ENCODE measurements around the gene DACT2.

DACT2 gene

GRCh38 chr6:168265394-168265793 is 54.2 kb downstream of the DACT2 start:
- DNase-seq (ENCODE audit: insufficient read length) (no peak), FAIRE-seq (no peak)
- TF ChIP-seq TAF1 (IDR thresholded peaks at IDR 0.05; ENCODE audit: borderline replicate concordance, low read depth, low read length) (no peak), POLR2A (IDR thresholded peaks at IDR 0.05; ENCODE audit: low read depth, low read length) (no peak), POLR2AphosphoS5 (IDR thresholded peaks at IDR 0.05; ENCODE audit: low read depth, low read length) (no peak)

GRCh38 chr6:168264593-168265335 is 54.8 kb downstream of the DACT2 start:
- no peak for FAIRE-seq
- TF ChIP-seq TAF1 (IDR thresholded peaks at IDR 0.05; ENCODE audit: borderline replicate concordance, low read depth, low read length) (no peak), POLR2A (IDR thresholded peaks at IDR 0.05; ENCODE audit: low read depth, low read length) (no peak)
- DNase-seq (ENCODE audit: insufficient read length): no peak

- FAIRE-seq (no peak), DNase-seq (ENCODE audit: insufficient read length) (no peak)
- TF ChIP-seq POLR2AphosphoS5 (IDR thresholded peaks at IDR 0.05; ENCODE audit: low read depth, low read length): no peak
- TF ChIP-seq TAF1 (IDR thresholded peaks at IDR 0.05; ENCODE audit: borderline replicate concordance, low read depth, low read length): no peak
- no peak for TF ChIP-seq POLR2A (IDR thresholded peaks at IDR 0.05; ENCODE audit: low read depth, low read length)
These were observed 56.1 kb downstream of the DACT2 start for GRCh38 chr6:168263351-168263905.

- TF ChIP-seq POLR2A (IDR thresholded peaks at IDR 0.05; ENCODE audit: low read depth, low read length): no peak
- TF ChIP-seq POLR2AphosphoS5 (IDR thresholded peaks at IDR 0.05; ENCODE audit: low read depth, low read length): no peak
- TF ChIP-seq TAF1 (IDR thresholded peaks at IDR 0.05; ENCODE audit: borderline replicate concordance, low read depth, low read length): no peak
- FAIRE-seq (no peak), DNase-seq (ENCODE audit: insufficient read length) (no peak)
These were observed 58.3 kb downstream of the DACT2 start for GRCh38 chr6:168261234-168261633.

- TF ChIP-seq TAF1 (IDR thresholded peaks at IDR 0.05; ENCODE audit: borderline replicate concordance, low read depth, low read length): no peak
- no peak for TF ChIP-seq POLR2AphosphoS5 (IDR thresholded peaks at IDR 0.05; ENCODE audit: low read depth, low read length)
- DNase-seq (ENCODE audit: insufficient read length) (no peak), FAIRE-seq (no peak)
These were observed 59.1 kb downstream of the DACT2 start for GRCh38 chr6:168260420-168260987.

- TF ChIP-seq POLR2AphosphoS5 (IDR thresholded peaks at IDR 0.05; ENCODE audit: low read depth, low read length) (no peak), POLR2A (IDR thresholded peaks at IDR 0.05; ENCODE audit: low read depth, low read length) (no peak), TAF1 (IDR thresholded peaks at IDR 0.05; ENCODE audit: borderline replicate concordance, low read depth, low read length) (no peak)
- DNase-seq (ENCODE audit: insufficient read length) (no peak), FAIRE-seq (no peak)
These were observed 60.8 kb downstream of the DACT2 start for GRCh38 chr6:168258795-168259194.

GRCh38 chr6:168256940-168257339 is 62.6 kb downstream of the DACT2 start:
- FAIRE-seq (no peak), DNase-seq (ENCODE audit: insufficient read length) (no peak)
- TF ChIP-seq POLR2A (IDR thresholded peaks at IDR 0.05; ENCODE audit: low read depth, low read length) (no peak), TAF1 (IDR thresholded peaks at IDR 0.05; ENCODE audit: borderline replicate concordance, low read depth, low read length) (no peak), POLR2AphosphoS5 (IDR thresholded peaks at IDR 0.05; ENCODE audit: low read depth, low read length) (no peak)
